ENCODE results near the gene ATG9B. TPM values are rescaled to one million over a fixed set of nuclear protein-coding genes. Genes with fewer than 3 reads are reported as not detected.
A peak's percentile ranks its signal among the peaks of the same experiment; 100 is the strongest.

The ATG9B gene
- total and polyA plus RNA-seq, 9 of the 15 experiments (the other 6 are each of a cell fraction or from before 2014, with no cell fraction given), result 0.29 to 8.0 (median 2.1) TPM

- TF ChIP-seq ZBTB12 (CRISPR knock-in tag; IDR thresholded peaks at IDR 0.05) (0 out of 2 replicates have a peak, but pooled peaks have one; percentile 15), MXI1 (IDR thresholded peaks at IDR 0.05; ENCODE audit: low read depth, low read length) (peak; percentile 83), ZNF134 (CRISPR knock-in tag; conservative IDR thresholded peaks at IDR 0.05) (peak; percentile 54; the same call in 1 of the 2 replicates), HNRNPLL (IDR thresholded peaks at IDR 0.05; ENCODE audit: low read depth, low read length, poor library complexity, severe bottlenecking) (no peak), FOXO4 (CRISPR knock-in tag; IDR thresholded peaks at IDR 0.05) (peak; percentile 85; the same call in 1 of the 2 replicates), ID3 (CRISPR knock-in tag; IDR thresholded peaks at IDR 0.05) (no peak), ID3 (tag; IDR thresholded peaks at IDR 0.05) (peak; percentile 51; the same call in 1 of the 2 replicates), PTTG1 (tag; IDR thresholded peaks at IDR 0.05; ENCODE audit: low read depth) (peak; percentile 83), ZNF280A (IDR thresholded peaks at IDR 0.05; ENCODE audit: low read depth, partially characterized antibody) (no peak), PTBP1 (IDR thresholded peaks at IDR 0.05; ENCODE audit: low read depth, low read length) (0 out of 2 replicates have a peak, but pooled peaks have one; percentile 65), EP400 (IDR thresholded peaks at IDR 0.05) (peak; percentile 47; the same call in 1 of the 2 replicates), HMGXB4 (CRISPR knock-in tag; IDR thresholded peaks at IDR 0.05) (no peak), GTF2E2 (tag; IDR thresholded peaks at IDR 0.05) (peak; percentile 85), ZNF212 (CRISPR knock-in tag; IDR thresholded peaks at IDR 0.05) (0 out of 2 replicates have a peak, but pooled peaks have one; percentile 20), ILK (tag; IDR thresholded peaks at IDR 0.05; ENCODE audit: borderline replicate concordance, low read depth) (peak; percentile 32; the same call in 1 of the 2 replicates), ZSCAN32 (CRISPR knock-in tag; IDR thresholded peaks at IDR 0.05) (no peak), E4F1 (CRISPR knock-in tag; IDR thresholded peaks at IDR 0.05; ENCODE audit: borderline replicate concordance) (peak; percentile 76; the same call in 1 of the 2 replicates)
Observed at GRCh38 chr7:150994141-150994837, 30.0 kb downstream of the ATG9B start (continued).
